Inferior parietal cortex (tissue), 1 donor: ENCODE measurements around the gene SNAPIN.

Source experiments
- DNase-seq: peaks from one replicate; pipeline ENCODE4 v3.0.0-alpha.2; 2016; ENCODE audit errors: extremely low spot score

SNAPIN gene

GRCh38 chr1:153658400-153659174, at the start of gene SNAPIN:
TSS of gene SNAPIN (plus strand) at chr1:153658703. CDS start at chr1:153658744, 41 bp downstream.
- DNase-seq, result peak; percentile 90

- peak; percentile 51 for DNase-seq
These were observed 49.5 kb upstream of the SNAPIN start for GRCh38 chr1:153608742-153609584.

- no peak for DNase-seq
These were observed 49.0 kb upstream of the SNAPIN start for GRCh38 chr1:153609585-153609907.

- no peak for DNase-seq
These were observed 48.2 kb upstream of the SNAPIN start for GRCh38 chr1:153610334-153610733.

- no peak for DNase-seq
These were observed 47.6 kb upstream of the SNAPIN start for GRCh38 chr1:153610811-153611301.

- no peak for DNase-seq
These were observed 47.1 kb upstream of the SNAPIN start for GRCh38 chr1:153611356-153611755.

GRCh38 chr1:153612111-153612754, 46.3 kb upstream of the SNAPIN start:
- no peak for DNase-seq

GRCh38 chr1:153612755-153613331, 45.7 kb upstream of the SNAPIN start, which contains the start of gene S100A16:
TSS of gene S100A16 (minus strand) at chr1:153613137. CDS start at chr1:153608151, 4,986 bp downstream.
- DNase-seq, result no peak

GRCh38 chr1:153613406-153613805, 45.1 kb upstream of the SNAPIN start:
- DNase-seq, result no peak

GRCh38 chr1:153614189-153614900, 44.2 kb upstream of the SNAPIN start:
- DNase-seq, result no peak

- no peak for DNase-seq
These were observed 43.6 kb upstream of the SNAPIN start for GRCh38 chr1:153614906-153615305.

GRCh38 chr1:153615406-153615805, 43.1 kb upstream of the SNAPIN start:
- DNase-seq, result no peak

GRCh38 chr1:153616144-153616916, 42.2 kb upstream of the SNAPIN start, which contains the start of gene S100A14:
TSS of gene S100A14 (minus strand) at chr1:153616325. CDS start at chr1:153615858, 467 bp downstream.
- DNase-seq, result no peak

GRCh38 chr1:153616917-153617311, 41.6 kb upstream of the SNAPIN start:
- DNase-seq, result no peak

GRCh38 chr1:153617663-153618062, 40.8 kb upstream of the SNAPIN start:
- DNase-seq, result no peak

GRCh38 chr1:153619171-153619570, 39.3 kb upstream of the SNAPIN start:
- DNase-seq, result no peak

GRCh38 chr1:153623101-153623500, 35.4 kb upstream of the SNAPIN start:
- DNase-seq, result no peak

- DNase-seq, result no peak
These were observed 33.4 kb upstream of the SNAPIN start for GRCh38 chr1:153624965-153625611.

GRCh38 chr1:153626477-153626903, 32.0 kb upstream of the SNAPIN start:
- no peak for DNase-seq
